Measurements from ENCODE around the gene VPS9D1.
"Not testable (repeated sequence)": the region's sequence is repeated elsewhere in the genome, so short reads cannot be mapped to it uniquely, and the experiment has no call there.

The VPS9D1 gene

DNA sequence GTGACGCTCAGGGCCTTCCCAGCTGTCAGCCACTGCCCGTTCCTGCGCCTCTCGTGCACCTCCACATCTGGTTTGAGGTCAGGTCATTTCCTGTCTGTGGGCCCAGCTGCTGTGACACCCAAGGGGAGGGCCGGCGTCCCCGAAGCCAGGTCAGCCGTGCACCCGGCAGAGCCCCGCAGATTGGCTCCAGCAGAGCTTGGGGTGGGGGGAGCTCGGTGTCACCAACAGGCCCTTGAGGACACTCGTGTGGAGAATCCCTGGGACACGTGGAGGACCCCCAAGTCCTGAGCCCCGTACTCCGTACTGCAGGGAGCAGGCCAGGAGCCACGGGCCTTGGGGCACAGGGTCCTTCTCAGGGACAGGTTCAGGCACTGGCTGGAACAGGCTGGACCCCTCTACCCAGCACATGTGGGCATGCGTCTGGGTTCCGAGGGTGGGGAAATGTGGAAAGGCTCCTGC lies 24.0 kb downstream of the VPS9D1 start:
- no peak for ATAC-seq
- no peaks in the 10 kb centered on the region for H3K9me3 Mint-ChIP-seq
- H3K4me3 Mint-ChIP-seq = no peak overlapping the region
- peaks cover 15% of the 10 kb centered on the region for H3K4me1 Mint-ChIP-seq
- DNase-seq = no peak
- H3K27ac Mint-ChIP-seq = no peak overlapping the region
- peaks cover 16% of the 10 kb centered on the region for H3K36me3 Mint-ChIP-seq (ENCODE audit: low read depth)
- H3K27me3 Mint-ChIP-seq = no peaks in the 10 kb centered on the region

DNA sequence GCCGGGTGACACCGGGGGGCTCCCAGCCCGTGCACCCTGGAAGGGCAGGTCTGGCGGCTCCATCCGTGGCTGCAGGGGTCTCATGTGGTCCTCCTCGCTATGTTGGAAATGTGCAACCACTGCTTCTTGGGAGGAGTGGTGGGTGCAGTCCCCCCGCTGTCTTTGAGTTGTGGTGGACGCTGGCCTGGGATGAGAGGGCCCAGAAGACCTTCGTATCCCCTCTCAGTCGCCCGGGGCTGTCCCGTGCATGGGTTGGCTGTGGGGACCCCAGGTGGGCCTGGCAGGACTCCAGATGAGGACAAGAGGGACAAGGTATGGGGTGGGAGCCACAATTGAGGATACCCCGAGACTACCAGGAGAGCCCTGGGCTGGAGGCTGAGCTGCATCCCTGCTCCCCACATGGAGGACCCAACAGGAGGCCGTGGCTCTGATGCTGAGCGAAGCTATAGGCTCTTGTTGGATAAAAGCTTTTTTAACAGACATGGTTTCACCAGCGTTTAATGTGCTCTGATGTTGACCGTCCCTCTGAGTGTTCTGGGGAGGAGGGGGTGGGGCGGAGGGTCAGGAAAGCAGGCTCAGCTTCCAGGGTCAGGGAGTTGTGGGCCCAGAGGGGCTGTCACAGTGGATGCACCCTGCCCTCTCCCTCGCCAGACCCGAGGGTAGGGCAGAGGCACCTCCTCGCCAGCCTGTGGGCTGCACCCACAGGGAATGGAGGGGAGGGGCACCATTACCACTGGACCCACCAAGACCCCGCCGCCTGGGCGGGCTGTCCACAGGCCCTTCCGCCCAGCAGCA lies 24.6 kb downstream of the VPS9D1 start:
- DNase-seq = no peak
- Mint-ChIP-seq H3K27me3 (no peaks in the 10 kb centered on the region), H3K4me3 (no peak overlapping the region), H3K36me3 (ENCODE audit: low read depth) (peaks cover 21% of the 10 kb centered on the region), H3K4me1 (peaks cover 15% of the 10 kb centered on the region), H3K27ac (no peak overlapping the region), H3K9me3 (no peaks in the 10 kb centered on the region)
- ATAC-seq = no peak

DNA sequence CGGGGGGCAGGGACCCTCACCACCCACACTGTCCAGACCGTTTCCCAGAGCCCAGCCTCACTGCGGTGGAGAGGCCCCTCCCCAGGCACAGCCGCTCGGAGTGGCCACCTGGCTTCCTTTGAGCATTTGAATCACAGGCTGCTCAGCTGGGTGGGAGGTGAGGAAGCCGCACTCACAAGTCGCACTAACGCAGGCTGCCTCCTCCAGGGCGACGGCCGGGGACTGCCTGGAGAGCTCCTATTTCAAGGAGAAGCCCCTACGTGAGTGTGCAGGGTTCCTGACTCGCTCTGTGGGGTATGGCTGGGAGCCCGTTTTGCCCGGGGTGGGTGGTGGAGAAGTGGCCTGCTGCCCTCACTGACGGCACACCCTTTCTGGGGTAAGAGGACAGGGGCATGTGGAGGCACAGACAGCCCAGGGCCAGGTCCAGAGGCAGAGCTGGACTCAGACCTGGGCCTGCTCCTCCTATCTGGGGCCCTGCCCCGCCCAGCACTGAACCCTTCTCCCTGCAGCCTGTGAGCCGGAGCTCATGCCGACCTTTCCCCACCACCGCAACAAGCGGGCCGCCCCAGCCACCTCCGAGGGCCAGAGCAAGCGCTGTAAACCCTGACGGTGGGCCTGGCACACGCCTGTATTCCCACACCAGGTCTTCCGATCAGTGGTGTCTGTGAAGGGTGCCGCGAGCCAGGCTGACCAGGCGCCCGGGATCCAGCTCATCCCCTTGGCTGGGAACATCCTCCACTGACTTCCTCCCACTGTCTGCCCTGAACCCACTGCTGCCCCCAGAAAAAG lies 25.4 kb downstream of the VPS9D1 start:
- H3K4me3 Mint-ChIP-seq = no peak overlapping the region

DNA sequence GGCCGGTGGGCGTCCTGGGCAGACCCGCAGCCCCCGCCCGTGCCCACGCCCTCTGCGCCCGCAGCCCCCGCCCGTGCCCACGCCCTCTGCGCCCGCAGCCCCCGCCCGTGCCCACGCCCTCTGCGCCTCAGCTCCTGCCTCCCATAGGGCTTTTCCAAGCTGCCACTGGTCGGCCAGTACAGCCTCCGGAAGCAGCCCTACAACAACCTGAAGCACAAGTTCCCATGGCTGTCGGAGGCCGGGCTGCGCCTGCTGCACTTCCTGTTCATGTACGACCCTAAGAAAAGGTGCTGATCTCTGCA lies 26.0 kb downstream of the VPS9D1 start:
- H3K9me3 Mint-ChIP-seq, H3K4me3 Mint-ChIP-seq, H3K4me1 Mint-ChIP-seq, DNase-seq, ATAC-seq, H3K27ac Mint-ChIP-seq, H3K27me3 Mint-ChIP-seq: not testable (repeated sequence)
- peaks cover 27% of the 10 kb centered on the region for H3K36me3 Mint-ChIP-seq (ENCODE audit: low read depth)

More for the DNA sequence above, 25.4 kb downstream of the VPS9D1 start:
- peaks cover 22% of the 10 kb centered on the region for H3K36me3 Mint-ChIP-seq (ENCODE audit: low read depth)
- no peak overlapping the region for H3K27ac Mint-ChIP-seq
- H3K27me3 Mint-ChIP-seq = no peaks in the 10 kb centered on the region
- H3K4me1 Mint-ChIP-seq = peaks cover 11% of the 10 kb centered on the region
- ATAC-seq = no peak
- H3K9me3 Mint-ChIP-seq = no peaks in the 10 kb centered on the region
- DNase-seq = no peak

DNA sequence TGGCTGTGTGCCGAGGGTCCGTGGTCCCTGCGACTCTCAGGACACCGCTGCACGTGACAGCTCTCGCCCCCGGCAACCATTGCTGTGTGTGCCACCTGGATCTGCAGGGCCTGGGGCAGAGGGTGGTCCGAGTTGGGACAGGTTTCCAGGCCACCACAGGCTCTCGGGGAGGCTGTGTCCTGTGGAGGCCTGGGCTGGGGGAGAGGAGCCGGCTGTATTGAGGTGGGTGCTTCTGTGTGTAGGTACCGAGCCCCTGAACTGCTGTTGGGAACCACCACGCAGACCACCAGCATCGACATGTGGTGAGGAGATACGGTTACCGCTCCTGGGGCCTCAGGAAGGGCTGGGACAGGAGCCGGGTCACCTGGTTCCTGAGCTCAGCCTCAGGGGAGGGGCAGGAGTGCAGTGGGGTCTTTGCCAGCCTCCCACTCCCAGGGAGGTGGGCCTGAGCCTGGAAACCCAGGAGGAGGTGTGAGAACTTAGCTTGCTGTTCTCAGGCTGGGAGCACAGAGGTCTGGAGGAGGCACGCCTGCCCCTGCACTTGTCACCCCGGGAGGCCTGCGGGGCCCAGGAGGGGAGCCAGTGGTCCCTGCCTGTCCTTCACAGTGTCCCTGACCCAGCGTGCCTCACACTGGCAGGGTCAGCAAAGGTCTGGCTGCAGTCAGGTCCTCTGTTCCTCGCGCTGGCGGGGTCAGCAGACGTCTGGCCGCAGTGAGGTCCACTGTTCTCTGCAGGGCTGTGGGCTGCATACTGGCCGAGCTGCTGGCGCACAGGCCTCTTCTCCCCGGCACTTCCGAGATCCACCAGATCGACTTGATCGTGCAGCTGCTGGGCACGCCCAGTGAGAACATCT lies 26.5 kb downstream of the VPS9D1 start:
- Mint-ChIP-seq H3K4me1 (peaks cover 4% of the 10 kb centered on the region), H3K36me3 (ENCODE audit: low read depth) (peaks cover 26% of the 10 kb centered on the region), H3K4me3 (no peak overlapping the region), H3K9me3 (no peaks in the 10 kb centered on the region), H3K27me3 (no peaks in the 10 kb centered on the region), H3K27ac (no peak overlapping the region)
- ATAC-seq (no peak), DNase-seq (no peak)

DNA sequence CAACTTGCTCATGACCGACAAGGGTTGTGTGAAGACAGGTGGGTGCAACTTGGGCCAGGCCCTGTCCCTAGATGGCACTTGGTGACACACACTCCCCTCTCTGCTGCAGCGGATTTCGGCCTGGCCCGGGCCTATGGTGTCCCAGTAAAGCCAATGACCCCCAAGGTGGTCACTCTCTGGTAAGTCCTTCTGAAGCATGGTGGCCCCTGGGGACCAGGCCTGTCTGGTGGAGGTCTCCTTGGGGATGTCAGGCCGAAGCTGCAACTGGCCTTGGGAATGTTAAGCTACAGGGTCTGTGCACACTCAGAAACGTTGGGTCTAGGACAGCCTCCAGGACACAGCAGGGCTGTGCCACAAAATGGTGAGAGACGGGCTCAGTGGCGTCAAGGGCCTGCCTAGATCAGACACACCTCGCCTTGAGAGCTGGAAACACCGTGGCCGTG lies 27.4 kb downstream of the VPS9D1 start:
- Mint-ChIP-seq H3K27me3 (no peaks in the 10 kb centered on the region), H3K4me1 (peaks cover 3% of the 10 kb centered on the region), H3K4me3 (no peak overlapping the region), H3K36me3 (ENCODE audit: low read depth) (peaks cover 24% of the 10 kb centered on the region), H3K9me3 (no peaks in the 10 kb centered on the region), H3K27ac (no peak overlapping the region)
- DNase-seq (no peak), ATAC-seq (no peak)

DNA sequence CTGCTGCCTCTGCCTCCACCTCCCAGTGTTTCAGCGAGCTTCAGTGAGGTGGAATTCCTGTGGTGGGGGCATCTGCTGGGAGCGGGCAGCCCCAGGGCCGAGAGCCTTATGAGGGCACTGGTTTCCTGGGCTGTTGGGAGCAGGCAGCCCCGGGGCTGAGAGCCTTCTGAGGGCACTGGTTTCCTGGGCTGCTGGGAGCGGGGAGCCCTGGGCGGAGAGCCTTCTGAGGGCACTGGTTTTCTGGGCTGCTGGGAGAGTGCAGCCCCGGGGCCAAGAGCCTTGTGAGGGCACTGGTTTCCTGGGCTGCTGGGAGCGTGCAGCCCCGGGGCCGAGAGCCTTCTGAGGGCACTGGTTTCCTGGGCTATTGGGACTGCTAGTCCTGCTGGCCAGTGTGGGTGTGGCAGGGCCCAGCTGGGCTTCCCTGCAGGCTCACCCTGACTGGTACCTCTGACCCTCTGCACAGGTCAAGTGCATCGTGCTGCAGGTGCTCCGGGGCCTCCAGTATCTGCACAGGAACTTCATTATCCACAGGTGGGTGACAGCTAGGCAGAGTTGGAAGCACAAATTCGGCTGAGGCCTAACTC lies 28.6 kb downstream of the VPS9D1 start:
- no peaks in the 10 kb centered on the region for H3K27me3 Mint-ChIP-seq
- DNase-seq (no peak), ATAC-seq (no peak)
- H3K4me1 Mint-ChIP-seq = peaks cover 11% of the 10 kb centered on the region
- no peak overlapping the region for H3K4me3 Mint-ChIP-seq
- peaks cover 30% of the 10 kb centered on the region for H3K36me3 Mint-ChIP-seq (ENCODE audit: low read depth)
- no peak overlapping the region for H3K27ac Mint-ChIP-seq
- H3K9me3 Mint-ChIP-seq = no peaks in the 10 kb centered on the region

DNA sequence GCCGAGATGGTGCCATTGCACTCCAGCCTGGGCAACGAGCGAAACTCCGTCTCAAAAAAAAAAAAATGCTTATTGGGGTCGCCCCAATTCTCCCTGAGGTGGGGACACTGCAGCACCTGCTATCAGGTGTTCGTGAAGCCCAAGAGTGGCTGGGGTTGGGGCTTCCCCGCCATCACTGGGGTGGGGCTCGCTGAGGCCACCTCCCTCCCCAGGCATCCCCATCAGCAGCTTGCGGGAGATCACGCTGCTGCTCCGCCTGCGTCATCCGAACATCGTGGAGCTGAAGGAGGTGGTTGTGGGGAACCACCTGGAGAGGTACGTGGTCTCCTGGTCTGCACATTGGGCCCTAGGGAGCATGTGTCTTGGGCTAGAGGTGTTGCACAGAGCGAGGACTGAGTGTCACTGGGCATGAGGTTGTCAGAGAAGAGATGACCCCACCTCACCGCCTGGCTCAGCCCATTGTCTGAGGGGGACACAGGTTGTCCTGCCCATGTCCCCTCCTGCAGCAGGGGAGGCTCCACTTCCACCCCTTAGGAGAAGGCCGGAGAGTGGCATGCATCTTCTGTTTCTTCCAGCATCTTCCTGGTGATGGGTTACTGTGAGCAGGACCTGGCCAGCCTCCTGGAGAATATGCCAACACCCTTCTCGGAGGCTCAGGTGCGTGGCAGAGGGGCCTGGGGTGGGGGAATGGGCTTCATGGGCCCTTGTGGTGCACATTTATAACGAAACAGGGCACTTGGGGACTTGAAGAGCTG lies 29.3 kb downstream of the VPS9D1 start:
- Mint-ChIP-seq H3K4me1 (peaks cover 12% of the 10 kb centered on the region), H3K9me3 (no peaks in the 10 kb centered on the region), H3K27ac (no peak overlapping the region), H3K4me3 (no peak overlapping the region), H3K36me3 (ENCODE audit: low read depth) (peaks cover 30% of the 10 kb centered on the region), H3K27me3 (no peaks in the 10 kb centered on the region)
- DNase-seq (no peak), ATAC-seq (no peak)

DNA sequence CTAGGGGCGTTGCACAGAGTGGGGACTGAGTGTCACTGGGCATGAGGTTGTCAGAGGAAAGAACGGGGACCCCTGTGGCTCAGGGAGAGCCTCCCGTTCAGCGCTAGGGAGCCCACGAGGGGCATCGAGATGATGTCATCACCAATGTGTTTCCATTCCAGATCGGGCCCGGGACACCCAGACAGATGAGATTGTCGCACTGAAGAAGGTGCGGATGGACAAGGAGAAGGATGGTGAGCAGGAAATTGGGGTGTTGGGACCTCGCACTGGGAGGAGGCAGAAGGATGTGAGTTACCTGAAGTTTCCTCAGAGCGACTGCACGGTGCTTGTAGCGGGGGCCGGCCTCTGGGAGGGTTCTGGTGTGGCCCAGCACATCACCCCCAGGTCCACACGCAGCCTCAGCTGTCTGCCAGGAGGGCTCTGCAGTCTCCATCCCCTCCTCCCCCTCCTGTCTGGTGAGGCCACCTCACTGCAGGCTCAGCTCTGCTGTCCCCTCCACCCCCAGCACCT lies 30.3 kb downstream of the VPS9D1 start:
- Mint-ChIP-seq H3K36me3 (ENCODE audit: low read depth) (peaks cover 28% of the 10 kb centered on the region), H3K4me1 (peaks cover 16% of the 10 kb centered on the region), H3K9me3 (no peaks in the 10 kb centered on the region), H3K4me3 (no peak overlapping the region), H3K27ac (no peak overlapping the region), H3K27me3 (no peaks in the 10 kb centered on the region)
- ATAC-seq (no peak), DNase-seq (no peak)

DNA sequence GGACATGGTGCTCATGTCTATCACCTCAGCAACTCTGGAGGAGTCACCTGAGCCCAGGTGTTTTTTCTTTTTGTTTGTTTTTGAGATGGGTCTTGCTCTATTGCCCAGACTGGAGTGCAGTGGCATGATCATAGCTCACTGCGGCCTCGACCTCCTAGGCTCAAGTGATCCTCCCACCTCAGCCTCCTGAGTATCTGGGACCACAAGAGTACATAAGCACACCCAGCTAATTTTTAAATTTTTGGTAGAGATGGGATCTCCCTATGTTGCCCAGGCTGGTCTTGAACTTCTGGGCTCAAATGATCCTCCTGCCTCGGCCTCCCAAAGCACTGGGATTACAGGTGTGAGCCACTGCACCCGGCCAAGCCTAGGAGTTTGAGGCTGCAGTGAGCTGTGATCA lies 31.1 kb downstream of the VPS9D1 start:
- DNase-seq, H3K4me3 Mint-ChIP-seq, H3K9me3 Mint-ChIP-seq, ATAC-seq, H3K27me3 Mint-ChIP-seq, H3K27ac Mint-ChIP-seq: not testable (repeated sequence)
- Mint-ChIP-seq H3K4me1 (peaks cover 16% of the 10 kb centered on the region), H3K36me3 (ENCODE audit: low read depth) (peaks cover 29% of the 10 kb centered on the region)

DNA sequence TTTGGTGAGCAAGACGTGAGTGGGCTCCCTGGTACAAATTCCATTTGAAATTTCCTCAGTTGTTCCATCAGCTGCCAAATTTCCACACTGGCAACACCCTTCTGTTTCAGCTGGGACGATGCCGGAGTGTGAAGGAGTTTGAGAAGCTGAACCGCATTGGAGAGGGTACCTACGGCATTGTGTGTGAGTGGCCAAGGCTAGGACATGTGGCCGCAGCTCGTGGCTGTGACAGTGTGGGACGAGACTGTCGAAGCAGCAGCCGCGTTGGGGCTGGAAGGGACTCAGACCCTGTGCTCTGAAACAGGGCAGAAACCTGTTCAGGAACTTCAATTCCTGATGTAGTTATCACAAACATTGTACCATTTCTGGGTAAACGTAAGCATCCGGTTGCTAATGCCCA lies 31.6 kb downstream of the VPS9D1 start:
- H3K27me3 Mint-ChIP-seq = no peaks in the 10 kb centered on the region
- H3K4me1 Mint-ChIP-seq = peaks cover 16% of the 10 kb centered on the region
- no peak for ATAC-seq

DNA sequence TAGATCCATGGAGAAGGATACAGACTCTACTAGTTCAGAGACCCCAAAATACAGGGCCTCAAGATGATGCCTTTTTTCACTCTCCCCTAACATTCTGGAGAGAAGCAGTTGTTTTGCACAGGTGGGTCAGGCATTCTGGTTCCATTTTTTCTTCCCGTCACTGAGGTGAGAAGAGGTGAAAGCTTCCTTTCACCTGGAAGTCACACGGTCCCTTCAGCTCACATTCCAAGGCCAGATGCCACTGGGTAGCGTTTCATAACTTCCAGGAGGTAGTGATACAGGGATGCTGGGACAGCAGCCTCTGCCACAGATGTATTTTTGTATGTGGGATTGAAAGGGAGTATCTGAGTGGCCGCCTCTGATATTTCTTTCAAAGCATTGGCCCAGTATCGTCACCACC lies 32.3 kb downstream of the VPS9D1 start:
- no peak for ATAC-seq
- peak overlapping the region; percentile 31 for H3K27ac Mint-ChIP-seq
- peaks cover 16% of the 10 kb centered on the region for H3K4me1 Mint-ChIP-seq
- peak overlapping the region; percentile 86 for H3K4me3 Mint-ChIP-seq
- no peaks in the 10 kb centered on the region for H3K27me3 Mint-ChIP-seq
- DNase-seq = no peak
- H3K36me3 Mint-ChIP-seq (ENCODE audit: low read depth) = peaks cover 24% of the 10 kb centered on the region
- no peaks in the 10 kb centered on the region for H3K9me3 Mint-ChIP-seq

More for the DNA sequence above, 31.6 kb downstream of the VPS9D1 start:
- H3K36me3 Mint-ChIP-seq (ENCODE audit: low read depth) = peaks cover 29% of the 10 kb centered on the region
- H3K27ac Mint-ChIP-seq = no peak overlapping the region
- H3K4me3 Mint-ChIP-seq = no peak overlapping the region
- no peaks in the 10 kb centered on the region for H3K9me3 Mint-ChIP-seq
- DNase-seq = no peak

DNA sequence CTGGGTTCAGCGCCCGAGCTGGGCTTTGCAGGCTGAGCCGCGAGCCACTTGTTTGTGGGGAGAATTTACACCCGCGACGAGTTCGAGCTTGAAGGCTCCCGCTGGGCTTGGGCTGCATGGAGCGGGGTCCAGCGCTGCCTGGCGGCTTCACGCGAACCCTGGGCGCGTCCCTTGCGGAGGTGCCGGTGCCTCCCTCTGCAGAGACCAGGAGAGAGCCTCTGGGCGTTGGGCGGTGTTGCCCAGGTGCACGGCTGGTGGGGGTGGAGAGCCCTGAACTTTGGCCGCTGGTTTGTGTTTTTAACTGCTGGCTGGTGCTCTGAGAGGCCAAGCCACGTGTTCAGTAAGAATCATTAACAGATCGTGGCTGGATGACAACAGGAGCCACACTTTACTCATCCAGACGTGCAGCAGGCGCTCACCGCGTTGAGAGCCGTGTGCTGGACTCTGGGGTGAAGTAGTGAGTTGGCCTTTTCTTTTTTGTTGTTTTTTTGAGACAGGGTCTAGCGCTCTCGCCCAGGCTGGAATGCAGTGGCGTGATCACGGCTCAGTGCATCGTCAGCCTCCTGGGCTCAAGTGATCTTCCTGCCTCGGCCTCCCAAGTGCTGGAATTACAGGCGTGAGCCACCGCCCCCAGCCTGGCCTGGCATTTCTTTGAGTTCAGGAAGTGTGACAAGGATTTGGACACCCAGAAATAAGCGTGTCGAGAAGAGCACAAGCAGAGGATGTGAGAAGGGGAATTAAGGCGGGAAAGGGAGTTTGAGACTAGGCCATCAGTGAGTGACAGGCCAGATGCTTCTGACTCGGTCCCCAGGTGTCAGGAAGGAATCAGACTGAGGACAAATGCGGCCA lies 33.4 kb downstream of the VPS9D1 start:
- ATAC-seq = peak; percentile 30
- no peak for DNase-seq
- Mint-ChIP-seq H3K9me3 (no peaks in the 10 kb centered on the region), H3K27me3 (no peaks in the 10 kb centered on the region), H3K36me3 (ENCODE audit: low read depth) (peaks cover 24% of the 10 kb centered on the region), H3K4me3 (peak overlapping the region; percentile 86), H3K27ac (peak overlapping the region; percentile 80), H3K4me1 (peaks cover 16% of the 10 kb centered on the region)

Measured in activated naive CD8-positive, alpha-beta T cell treated with anti-CD3 and anti-CD28 coated beads, Interleukin-2, amount 50 U/mL, for 24 hours (primary cell).